A673 (cell line): ENCODE data around the gene ATP9A.

Source experiments
- CTCF ChIP-seq: fragments of 300-800, 200-600 bp; sonication (generic); conservative IDR thresholded peaks from 2 replicates; pipeline ENCODE4 v1.5.1; 2017; ENCODE audit warnings: low read depth, mild to moderate bottlenecking, antibody characterized with exemption, low read length, moderate library complexity, mixed read lengths
- EZH2 ChIP-seq: fragments of 200-600 bp; sonication (generic); IDR thresholded peaks from 2 replicates; pipeline ENCODE4 v1.6.1; 2017; ENCODE audit warnings: borderline replicate concordance, low read depth, mild to moderate bottlenecking, mixed read lengths, antibody characterized with exemption, low read length; ENCODE audit not compliant: poor library complexity, severe bottlenecking

- TF ChIP-seq CTCF (no peak), EZH2 (no peak)
Observed at GRCh38 chr20:51631953-51632352, 136.2 kb downstream of the ATP9A start.
